Ascending aorta (tissue), 2 donors: ENCODE data around the gene RHCE. TPM values are rescaled to one million over a fixed set of nuclear protein-coding genes. Genes with fewer than 3 reads are reported as not detected.
A peak's percentile ranks its signal among the peaks of the same experiment; 100 is the strongest.
"Not testable (repeated sequence)": the region's sequence is repeated elsewhere in the genome, so short reads cannot be mapped to it uniquely, and the experiment has no call there.

ENCODE experiments used
- DNase-seq, 2 donors: peaks; one replicate each; pipeline ENCODE4 v3.0.0-alpha.2; 2019; ENCODE audit warnings: low spot score in 2 of 2
- H3K27ac ChIP-seq, 2 donors: fragments of 200-600 bp; sonication (generic); one replicate each; pipeline ENCODE4 v1.5.1; 2016 to 2017; ENCODE audit warnings: mild to moderate bottlenecking in 1 of 2
- H3K27me3 ChIP-seq: fragments of 200-600 bp; sonication (generic); one replicate; pipeline ENCODE4 v1.5.1; 2017
- H3K36me3 ChIP-seq, 2 donors: fragments of 200-600 bp; sonication (generic); one replicate each; pipeline ENCODE4 v1.5.1; 2016
- H3K4me1 ChIP-seq, 2 donors: fragments of 200-600 bp; sonication (generic); one replicate each; pipeline ENCODE4 v1.5.1; 2016 to 2017; ENCODE audit warnings: mild to moderate bottlenecking in 1 of 2
- H3K4me3 ChIP-seq, 2 donors: fragments of 200-600 bp; sonication (generic); one replicate each; pipeline ENCODE4 v1.5.1; 2016 to 2017; ENCODE audit warnings: mild to moderate bottlenecking in 1 of 2
- H3K9me3 ChIP-seq, 2 donors: fragments of 200-600 bp; sonication (generic); one replicate each; pipeline ENCODE4 v1.5.1; 2016
- intact Hi-C: fragments of 100-400 bp; cut with DNase I; formaldehyde crosslinking; loops from one replicate; pipeline ENCODE4 v1.15.1; 2023
- total RNA-seq: library from RNA; depleted of rRNA; stranded (reverse); fragments of >200 nt; gene quantifications from one replicate; pipeline ENCODE4 v1.1.0, GENCODE V29; 2016
- TF ChIP-seq, protein P1 (sequence below), 3 experiments: fragments of 200-600 bp in 2 of 3; fragments of 450-650 bp in 1 of 3; sonication (generic) in 2 of 3; IDR thresholded peaks; one replicate each; pipeline ENCODE4 v1.5.1; 2016 to 2019; ENCODE audit warnings: antibody characterized with exemption in 3 of 3, mild to moderate bottlenecking in 1 of 3, moderate library complexity in 1 of 3

Gene RHCE
- total RNA-seq, 1 donor from 2014 or later = not detected

DNA sequence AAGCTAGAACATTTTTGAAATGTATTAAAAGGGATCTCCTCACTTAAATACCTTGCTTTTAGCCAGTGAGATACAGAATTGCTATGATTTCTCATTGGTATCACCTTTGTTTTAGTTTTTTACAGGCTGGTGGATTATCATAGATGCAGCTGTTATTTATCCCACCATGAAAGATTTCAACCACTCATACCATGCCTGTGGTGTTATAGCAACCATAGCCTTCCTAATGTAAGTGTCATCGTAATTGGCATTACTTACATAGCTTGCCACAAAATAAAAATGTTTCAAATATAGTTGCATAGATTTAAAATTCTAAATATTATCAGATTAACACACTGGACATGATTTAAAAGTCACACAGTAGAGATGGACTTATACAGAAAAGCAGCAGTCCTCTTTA lies 77.8 kb downstream of the RHCE start:
- intact Hi-C loops = no loop called here
- peaks cover 18 to 21% of the 10 kb centered on the region in 2 donors for H3K36me3 ChIP-seq
- TF ChIP-seq, protein P1, sequence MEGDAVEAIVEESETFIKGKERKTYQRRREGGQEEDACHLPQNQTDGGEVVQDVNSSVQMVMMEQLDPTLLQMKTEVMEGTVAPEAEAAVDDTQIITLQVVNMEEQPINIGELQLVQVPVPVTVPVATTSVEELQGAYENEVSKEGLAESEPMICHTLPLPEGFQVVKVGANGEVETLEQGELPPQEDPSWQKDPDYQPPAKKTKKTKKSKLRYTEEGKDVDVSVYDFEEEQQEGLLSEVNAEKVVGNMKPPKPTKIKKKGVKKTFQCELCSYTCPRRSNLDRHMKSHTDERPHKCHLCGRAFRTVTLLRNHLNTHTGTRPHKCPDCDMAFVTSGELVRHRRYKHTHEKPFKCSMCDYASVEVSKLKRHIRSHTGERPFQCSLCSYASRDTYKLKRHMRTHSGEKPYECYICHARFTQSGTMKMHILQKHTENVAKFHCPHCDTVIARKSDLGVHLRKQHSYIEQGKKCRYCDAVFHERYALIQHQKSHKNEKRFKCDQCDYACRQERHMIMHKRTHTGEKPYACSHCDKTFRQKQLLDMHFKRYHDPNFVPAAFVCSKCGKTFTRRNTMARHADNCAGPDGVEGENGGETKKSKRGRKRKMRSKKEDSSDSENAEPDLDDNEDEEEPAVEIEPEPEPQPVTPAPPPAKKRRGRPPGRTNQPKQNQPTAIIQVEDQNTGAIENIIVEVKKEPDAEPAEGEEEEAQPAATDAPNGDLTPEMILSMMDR (IDR thresholded peaks at IDR 0.05) = no peak
- H3K4me3 ChIP-seq = no peak overlapping the region
- DNase-seq = no peak
- no peak overlapping the region for H3K27ac ChIP-seq
- no peaks in the 10 kb centered on the region for H3K9me3 ChIP-seq
- H3K27me3 ChIP-seq = no peaks in the 10 kb centered on the region
- H3K4me1 ChIP-seq = peaks cover 7 to 24% of the 10 kb centered on the region in 2 donors

DNA sequence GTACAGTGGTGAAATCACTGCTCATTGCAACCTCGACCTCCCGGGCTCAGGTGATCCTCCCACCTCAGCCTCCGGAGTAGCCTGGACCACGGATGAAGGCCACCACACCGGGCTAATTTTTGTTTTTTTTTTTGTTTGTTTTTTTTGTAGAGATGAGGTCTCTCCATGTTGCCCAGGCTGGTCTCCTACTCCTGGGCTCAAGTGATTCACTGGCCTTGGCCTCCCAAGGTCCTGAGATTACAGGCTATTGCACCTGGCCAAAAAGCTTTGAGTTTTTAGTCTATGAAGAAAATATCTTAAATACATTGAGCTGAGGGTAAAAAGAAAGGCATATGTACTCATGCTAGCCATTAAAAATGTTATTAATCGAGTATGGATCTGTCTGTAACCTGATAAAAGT lies 78.9 kb downstream of the RHCE start:
- no peak overlapping the region for H3K4me3 ChIP-seq
- H3K36me3 ChIP-seq = peaks cover 15 to 21% of the 10 kb centered on the region in 2 donors
- peaks cover 7 to 24% of the 10 kb centered on the region in 2 donors for H3K4me1 ChIP-seq
- TF ChIP-seq, protein P1 (IDR thresholded peaks at IDR 0.05) = no peak
- no peaks in the 10 kb centered on the region for H3K9me3 ChIP-seq
- H3K27ac ChIP-seq = no peak overlapping the region
- no peak for DNase-seq
- H3K27me3 ChIP-seq = no peaks in the 10 kb centered on the region
- intact Hi-C loops = no loop called here

- H3K27me3 ChIP-seq = no peaks in the 10 kb centered on the region
- intact Hi-C loops = loop anchor here (2.0 kb wide), 3 partner anchors 92 to 106 kb away; partner anchors contain the start of genes MACO1, RSRP1 and SYF2
- peaks cover 0 to 5% of the 10 kb centered on the region in 2 donors for H3K36me3 ChIP-seq
- H3K4me1 ChIP-seq = peaks cover 7 to 19% of the 10 kb centered on the region in 2 donors
- no peak for DNase-seq
- peak overlapping the region; percentile 98 to 100 for H3K27ac ChIP-seq
- TF ChIP-seq, protein P1 (IDR thresholded peaks at IDR 0.05) = no peak
- peak overlapping the region; percentile 85 to 98 for H3K4me3 ChIP-seq
- no peaks in the 10 kb centered on the region for H3K9me3 ChIP-seq
Observed at GRCh38 chr1:25338986-25339385, 81.6 kb downstream of the RHCE start.

DNA sequence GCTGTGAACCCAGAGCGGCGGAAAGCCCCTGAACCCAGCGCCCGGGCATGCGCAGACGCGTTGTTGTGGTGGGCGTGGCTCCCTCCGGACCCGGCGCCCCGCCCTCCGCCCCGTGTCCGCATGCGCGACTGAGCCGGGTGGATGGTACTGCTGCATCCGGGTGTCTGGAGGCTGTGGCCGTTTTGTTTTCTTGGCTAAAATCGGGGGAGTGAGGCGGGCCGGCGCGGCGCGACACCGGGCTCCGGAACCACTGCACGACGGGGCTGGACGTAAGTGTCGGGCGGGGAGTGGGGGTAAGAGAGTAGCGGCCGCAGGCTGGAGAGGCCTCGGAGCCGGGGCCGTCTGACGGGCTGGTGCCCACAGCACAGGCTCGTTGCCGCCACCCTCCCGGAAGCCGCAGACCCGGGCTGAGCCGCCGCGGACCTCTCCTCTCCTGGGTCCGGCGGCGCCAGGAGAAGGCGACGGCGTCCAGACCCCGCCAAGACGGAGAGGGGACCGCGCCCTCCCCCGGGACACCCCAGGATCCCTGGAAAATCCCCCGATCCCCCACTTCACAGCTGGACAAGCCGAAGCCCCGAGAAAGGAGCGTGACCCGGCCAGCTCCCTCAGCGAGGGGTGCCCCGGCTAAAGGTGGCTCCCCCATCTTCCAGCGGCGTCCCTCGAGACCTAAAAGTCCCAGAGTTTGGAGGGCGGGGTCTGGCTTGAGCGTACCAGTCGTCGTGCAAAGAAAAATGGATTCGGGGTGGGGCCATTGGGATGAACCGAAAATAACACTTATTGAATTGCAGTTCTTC lies 82.2 kb downstream of the RHCE start, which contains the start of gene TMEM50A:
Gene TMEM50A (plus strand): TSS at position 147 of the 794 bp plus-strand sequence. CDS start 2,153 bp downstream, outside the sequence.
- H3K4me3 ChIP-seq = peak within 1 kb of the TSS; percentile 85 to 98
- DNase-seq = peak; percentile 70 to 94
- H3K27me3 ChIP-seq = no peaks in the 10 kb centered on the region
- no peaks in the 10 kb centered on the region for H3K9me3 ChIP-seq
- TF ChIP-seq, protein P1 (IDR thresholded peaks at IDR 0.05) = no peak
- H3K27ac ChIP-seq = peak within 1 kb of the TSS; percentile 98 to 100
- peaks cover 0 to 2% of the 10 kb centered on the region in 2 donors for H3K36me3 ChIP-seq
- H3K4me1 ChIP-seq = peaks cover 7 to 15% of the 10 kb centered on the region in 2 donors
- intact Hi-C loops = loop anchor here (2.0 kb wide), 3 partner anchors 92 to 106 kb away; partner anchors contain the start of genes MACO1, RSRP1 and SYF2

GRCh38 chr1:25337483-25338187 lies 83.0 kb downstream of the RHCE start:
- H3K9me3 ChIP-seq, H3K27me3 ChIP-seq, DNase-seq, H3K36me3 ChIP-seq: not testable (repeated sequence)
- intact Hi-C loops = loop anchor here (2.0 kb wide), 3 partner anchors 91 to 105 kb away; partner anchors contain the start of genes MACO1, RSRP1 and SYF2
- H3K27ac ChIP-seq = peak overlapping the region; percentile 98 to 100
- H3K4me1 ChIP-seq = peaks cover 7 to 15% of the 10 kb centered on the region in 2 donors
- peak overlapping the region; percentile 85 to 98 for H3K4me3 ChIP-seq

- H3K4me3 ChIP-seq = peak overlapping the region; percentile 62 to 78
- H3K27me3 ChIP-seq, H3K27ac ChIP-seq, H3K9me3 ChIP-seq, DNase-seq, intact Hi-C loops, H3K36me3 ChIP-seq: not testable (repeated sequence)
- peaks cover 7 to 15% of the 10 kb centered on the region in 2 donors for H3K4me1 ChIP-seq
Observed at GRCh38 chr1:25336922-25337354, 83.7 kb downstream of the RHCE start.

DNA sequence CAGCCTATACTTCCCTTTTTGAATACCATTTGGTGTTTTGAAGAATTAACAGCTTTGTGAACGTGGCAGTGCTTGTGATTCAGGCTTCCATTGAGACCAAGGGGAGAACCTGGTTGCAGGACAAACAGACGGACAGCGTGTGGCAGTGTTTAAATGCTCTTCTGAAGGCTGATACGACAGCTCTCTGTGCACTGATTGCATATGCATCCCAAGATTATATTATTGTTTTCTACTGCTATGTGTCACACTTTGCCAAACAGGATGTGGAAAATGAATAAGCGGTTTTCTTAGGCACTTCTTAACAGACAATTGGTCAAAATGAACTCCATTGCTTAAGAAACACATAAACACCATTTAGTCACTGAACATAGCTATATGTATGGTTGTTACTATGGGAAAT lies 90.7 kb downstream of the RHCE start:
- H3K4me1 ChIP-seq, intact Hi-C loops, H3K9me3 ChIP-seq, H3K36me3 ChIP-seq, H3K4me3 ChIP-seq, H3K27me3 ChIP-seq, DNase-seq, H3K27ac ChIP-seq: not testable (repeated sequence)

DNA sequence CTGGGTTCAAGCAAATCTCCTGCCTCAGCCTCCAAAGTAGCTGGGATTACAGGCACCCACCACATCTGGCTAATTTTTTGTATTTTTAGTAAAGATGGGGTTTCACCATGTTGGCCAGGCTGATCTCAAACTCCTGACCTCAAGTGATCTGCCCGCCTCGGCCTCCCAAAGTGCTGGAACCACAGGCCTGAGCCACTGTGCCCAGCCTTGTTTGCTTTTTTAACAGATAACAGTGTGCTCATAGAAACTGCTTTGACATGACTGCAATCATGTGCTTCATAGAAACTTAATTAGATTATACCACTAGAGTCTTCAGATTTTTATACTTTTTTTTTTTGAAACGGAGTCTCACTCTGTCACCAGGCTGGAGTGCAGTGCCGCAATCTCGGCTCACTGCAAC lies 91.3 kb downstream of the RHCE start:
- DNase-seq, intact Hi-C loops, H3K36me3 ChIP-seq, H3K27ac ChIP-seq, H3K27me3 ChIP-seq, H3K4me1 ChIP-seq, H3K4me3 ChIP-seq, H3K9me3 ChIP-seq: not testable (repeated sequence)

GRCh38 chr1:25328791-25329185 lies 91.8 kb downstream of the RHCE start:
- H3K36me3 ChIP-seq, H3K27me3 ChIP-seq, H3K27ac ChIP-seq, DNase-seq, H3K9me3 ChIP-seq, H3K4me1 ChIP-seq, intact Hi-C loops, H3K4me3 ChIP-seq: not testable (repeated sequence)
